PFSK-1 (cell line): Measurements from ENCODE around the gene ELP5.

Experiments used
- FOXP2 ChIP-seq: optimal IDR thresholded peaks from 2 replicates; pipeline ENCODE3; 2011; ENCODE audit warnings: borderline replicate concordance, control low read depth, inconsistent platforms; ENCODE audit not compliant: insufficient read depth; ENCODE audit errors: extremely low read length, extremely low read depth
- POLR2AphosphoS5 ChIP-seq: IDR thresholded peaks from 2 replicates; pipeline ENCODE4 v1.6.1; 2012; ENCODE audit warnings: low read depth, mild to moderate bottlenecking, control low read depth, low read length, moderate library complexity
- SIN3A ChIP-seq: IDR thresholded peaks from 2 replicates; pipeline ENCODE4 v1.6.1; 2012; ENCODE audit warnings: mild to moderate bottlenecking, low read length, moderate library complexity, borderline replicate concordance; ENCODE audit not compliant: insufficient read depth
- TAF1 ChIP-seq: IDR thresholded peaks from 2 replicates; pipeline ENCODE4 v1.6.1; 2012; ENCODE audit warnings: low read length, control low read depth, borderline replicate concordance; ENCODE audit not compliant: insufficient read depth
- TF ChIP-seq, protein P1 (sequence below), 2 experiments: IDR thresholded peaks; 2 replicates each; pipeline versions ENCODE4 v1.6.1 to v1.8.0; 2011 to 2012; ENCODE audit warnings: low read depth in 2 of 2, low read length in 2 of 2, control low read depth in 1 of 2, inconsistent platforms in 1 of 2, mild to moderate bottlenecking in 1 of 2, moderate library complexity in 1 of 2; ENCODE audit not compliant: insufficient read depth in 1 of 2

DNA sequence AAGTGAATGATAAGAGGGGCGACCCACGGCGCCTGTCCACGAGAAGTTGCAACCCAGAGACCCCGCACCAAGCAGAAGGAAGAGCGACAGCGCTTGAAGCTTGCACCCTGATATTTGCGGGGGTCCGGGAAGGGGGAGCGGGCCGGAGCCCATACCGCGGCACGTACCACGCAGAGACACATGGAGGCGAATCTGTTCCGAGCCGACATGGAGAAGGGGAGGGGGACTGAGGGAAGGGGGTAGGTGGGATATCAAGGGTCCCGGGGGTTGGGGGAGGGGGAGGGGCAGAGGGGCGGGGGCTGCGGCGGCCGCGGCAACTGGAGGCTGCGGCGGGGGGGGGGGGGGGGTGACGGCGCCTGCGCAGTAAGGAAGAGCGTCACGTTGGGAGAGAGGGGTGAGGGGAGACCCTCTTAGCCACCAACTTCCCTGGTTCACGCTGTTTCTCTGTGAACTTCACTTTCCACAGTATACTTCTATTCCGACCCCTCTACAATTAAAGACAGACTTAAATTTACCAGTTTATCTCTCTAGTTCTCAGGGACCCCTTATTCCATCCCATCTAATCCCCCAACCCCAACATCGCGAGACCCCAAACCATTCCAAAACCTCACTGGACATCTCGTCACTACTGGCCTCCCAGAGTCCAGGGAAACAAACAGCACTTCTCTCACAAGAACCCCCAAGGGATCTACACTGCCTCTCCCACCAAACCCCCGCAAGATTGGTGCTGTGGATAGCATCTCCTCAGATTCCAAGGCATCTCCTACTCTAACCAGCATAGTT is 40.3 kb upstream of the ELP5 start:
- TF ChIP-seq POLR2AphosphoS5 = no peak
- no peak for TF ChIP-seq TAF1
- TF ChIP-seq, protein P1, sequence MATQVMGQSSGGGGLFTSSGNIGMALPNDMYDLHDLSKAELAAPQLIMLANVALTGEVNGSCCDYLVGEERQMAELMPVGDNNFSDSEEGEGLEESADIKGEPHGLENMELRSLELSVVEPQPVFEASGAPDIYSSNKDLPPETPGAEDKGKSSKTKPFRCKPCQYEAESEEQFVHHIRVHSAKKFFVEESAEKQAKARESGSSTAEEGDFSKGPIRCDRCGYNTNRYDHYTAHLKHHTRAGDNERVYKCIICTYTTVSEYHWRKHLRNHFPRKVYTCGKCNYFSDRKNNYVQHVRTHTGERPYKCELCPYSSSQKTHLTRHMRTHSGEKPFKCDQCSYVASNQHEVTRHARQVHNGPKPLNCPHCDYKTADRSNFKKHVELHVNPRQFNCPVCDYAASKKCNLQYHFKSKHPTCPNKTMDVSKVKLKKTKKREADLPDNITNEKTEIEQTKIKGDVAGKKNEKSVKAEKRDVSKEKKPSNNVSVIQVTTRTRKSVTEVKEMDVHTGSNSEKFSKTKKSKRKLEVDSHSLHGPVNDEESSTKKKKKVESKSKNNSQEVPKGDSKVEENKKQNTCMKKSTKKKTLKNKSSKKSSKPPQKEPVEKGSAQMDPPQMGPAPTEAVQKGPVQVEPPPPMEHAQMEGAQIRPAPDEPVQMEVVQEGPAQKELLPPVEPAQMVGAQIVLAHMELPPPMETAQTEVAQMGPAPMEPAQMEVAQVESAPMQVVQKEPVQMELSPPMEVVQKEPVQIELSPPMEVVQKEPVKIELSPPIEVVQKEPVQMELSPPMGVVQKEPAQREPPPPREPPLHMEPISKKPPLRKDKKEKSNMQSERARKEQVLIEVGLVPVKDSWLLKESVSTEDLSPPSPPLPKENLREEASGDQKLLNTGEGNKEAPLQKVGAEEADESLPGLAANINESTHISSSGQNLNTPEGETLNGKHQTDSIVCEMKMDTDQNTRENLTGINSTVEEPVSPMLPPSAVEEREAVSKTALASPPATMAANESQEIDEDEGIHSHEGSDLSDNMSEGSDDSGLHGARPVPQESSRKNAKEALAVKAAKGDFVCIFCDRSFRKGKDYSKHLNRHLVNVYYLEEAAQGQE (IDR thresholded peaks at IDR 0.05; ENCODE audit: insufficient read depth in 1 of 2, low read depth in 2 of 2, low read length in 2 of 2) = no peak
- no peak for TF ChIP-seq SIN3A
- no peak for TF ChIP-seq FOXP2
